ENCODE measurements around the gene SEC14L3. TPM values are rescaled to one million over a fixed set of nuclear protein-coding genes. Genes with fewer than 3 reads are reported as not detected.

SEC14L3 gene
- total RNA-seq, 1 experiment from 2014 or later = not detected

GRCh38 chr22:30423959-30424533 lies 47.8 kb downstream of the SEC14L3 start (continued):
- TF ChIP-seq SMAD3 (CRISPR knock-in tag; IDR thresholded peaks at IDR 0.05; ENCODE audit: borderline replicate concordance) (no peak), ATF6 (CRISPR knock-in tag; IDR thresholded peaks at IDR 0.05) (no peak), ZBTB43 (CRISPR knock-in tag; IDR thresholded peaks at IDR 0.05) (no peak), TCF7 (CRISPR knock-in tag; IDR thresholded peaks at IDR 0.05; ENCODE audit: low read depth) (no peak)

- Mint-ChIP-seq H3K4me1 (peaks cover 32% of the 10 kb centered on the region), H3K4me3 (peak overlapping the region; percentile 83), H3K27ac (peak overlapping the region; percentile 99), H3K36me3 (peaks cover 33% of the 10 kb centered on the region), H3K27me3 (ENCODE audit: low read depth) (no peaks in the 10 kb centered on the region; the same call in 1 of the 2 replicates), H3K9me3 (no peaks in the 10 kb centered on the region)
- DNase-seq (ENCODE audit: low spot score) = peak; percentile 76
- ATAC-seq = peak; percentile 33
- CTCF ChIA-PET = interaction anchor here (0.7 to 6.3 kb wide), 22 partner anchors 10 to 332 kb away, joined by 3 to 149 read pairs (median 4); partner anchors contain the start of genes CASTOR1, CCDC157, RNF215 and SEC14L2
- POLR2A ChIA-PET = interaction anchor here (0.6 to 3.2 kb wide), 11 partner anchors 10 to 336 kb away, joined by 3 to 35 read pairs (median 6); partner anchors contain the start of genes CCDC157, RNF215, SEC14L2 and SF3A1
- TF ChIP-seq E2F1 (CRISPR knock-in tag; IDR thresholded peaks at IDR 0.05) (no peak), MXD4 (CRISPR knock-in tag; IDR thresholded peaks at IDR 0.05; ENCODE audit: borderline replicate concordance) (no peak), CREB1 (CRISPR knock-in tag; IDR thresholded peaks at IDR 0.05) (0 out of 2 replicates have a peak, but pooled peaks have one; percentile 31), ZNF121 (CRISPR knock-in tag; IDR thresholded peaks at IDR 0.05) (peak; percentile 94), NFATC4 (CRISPR knock-in tag; IDR thresholded peaks at IDR 0.05) (no peak), TEAD4 (CRISPR knock-in tag; IDR thresholded peaks at IDR 0.05) (no peak), JUN (CRISPR knock-in tag; IDR thresholded peaks at IDR 0.05) (0 out of 2 replicates have a peak, but pooled peaks have one; percentile 47), NR2C2 (CRISPR knock-in tag; IDR thresholded peaks at IDR 0.05) (no peak), NR3C1 (CRISPR knock-in tag; conservative IDR thresholded peaks at IDR 0.05; ENCODE audit: low read depth) (no peak), MAX (CRISPR knock-in tag; IDR thresholded peaks at IDR 0.05) (peak; percentile 69; the same call in 1 of the 2 replicates), CREM (CRISPR knock-in tag; IDR thresholded peaks at IDR 0.05) (0 out of 2 replicates have a peak, but pooled peaks have one; percentile 13), AFF4 (CRISPR knock-in tag; IDR thresholded peaks at IDR 0.05; ENCODE audit: borderline replicate concordance) (no peak), TP53 (CRISPR knock-in tag; IDR thresholded peaks at IDR 0.05) (0 out of 2 replicates have a peak, but pooled peaks have one; percentile 51), ZNF219 (CRISPR knock-in tag; IDR thresholded peaks at IDR 0.05; ENCODE audit: borderline replicate concordance) (no peak), GABPB1 (CRISPR knock-in tag; IDR thresholded peaks at IDR 0.05) (peak; percentile 41; the same call in 1 of the 2 replicates), JAZF1 (CRISPR knock-in tag; IDR thresholded peaks at IDR 0.05) (no peak), ZNF512 (CRISPR knock-in tag; IDR thresholded peaks at IDR 0.05; ENCODE audit: borderline replicate concordance) (no peak)
Measured at GRCh38 chr22:30423301-30423958, 48.4 kb downstream of the SEC14L3 start.

Data from WTC11 (cell line).